Right lung (tissue), 5 donors: ENCODE measurements around the gene LTC4S. TPM values are rescaled to one million over a fixed set of nuclear protein-coding genes. Genes with fewer than 3 reads are reported as not detected.

ENCODE experiments used
- polyA plus RNA-seq, 5 donors: library from polyadenylated mRNA; unstranded; fragments of 120-200 nt; gene quantifications; one replicate each; pipeline versions ENCODE4 v1.2.1 to v1.2.3, GENCODE V29; 2013; ENCODE audit warnings: inconsistent platforms in 1 of 5, low replicate concordance in 1 of 5; ENCODE audit not compliant: insufficient read length in 5 of 5, insufficient read depth in 1 of 5

The LTC4S gene
- polyA plus RNA-seq, 5 donors, result 3.0 to 10.5 (median 4.4) TPM

Other genes starting within 250 kb of the LTC4S start
- gene RUFY1, start 243.4 kb upstream of the LTC4S start, polyA plus RNA-seq, result 10 to 100 TPM; 68.9 to 92.5 (median 77.2) TPM
- gene HNRNPH1, start 170.3 kb upstream of the LTC4S start, polyA plus RNA-seq, result 1,000 to 10,000 TPM; 1,262 to 1,948 (median 1,836) TPM
- 1 to 10 TPM in 1 of 5 donors, under 1 TPM in 4; 0.28 to 1.1 (median 0.77) TPM for gene CBY3, start 113.0 kb upstream of the LTC4S start, polyA plus RNA-seq
- gene CANX, start 95.0 kb upstream of the LTC4S start, polyA plus RNA-seq, result 100 to 1,000 TPM; 301 to 471 (median 437) TPM
- 10 to 100 TPM; 39.2 to 46.4 (median 43.1) TPM for gene MAML1, start 61.2 kb upstream of the LTC4S start, polyA plus RNA-seq
- gene MGAT4B, start 12.9 kb downstream of the LTC4S start, polyA plus RNA-seq, result 100 to 1,000 TPM in 2 of 5 donors, 10 to 100 TPM in 3; 84.5 to 115 (median 96.8) TPM
- gene SQSTM1, start 26.9 kb downstream of the LTC4S start, polyA plus RNA-seq, result 100 to 1,000 TPM in 2 of 5 donors, 10 to 100 TPM in 3; 68.4 to 113 (median 97.1) TPM
- gene MRNIP, start 64.8 kb downstream of the LTC4S start, polyA plus RNA-seq, result 10 to 100 TPM; 38.9 to 53.4 (median 43.3) TPM
- 100 to 1,000 TPM in 1 of 5 donors, 10 to 100 TPM in 4; 76.3 to 100 (median 89.1) TPM for gene TBC1D9B, start 113.9 kb downstream of the LTC4S start, polyA plus RNA-seq